OCI-LY1 (cell line): ENCODE results near the gene ABCA7.
A peak's percentile ranks its signal among the peaks of the same experiment; 100 is the strongest.
"Not testable (repeated sequence)": the region's sequence is repeated elsewhere in the genome, so short reads cannot be mapped to it uniquely, and the experiment has no call there.

Source experiments
- H2AFZ ChIP-seq: fragments of 200-600 bp; sonication (generic), shearing (Covaris generic); 2 replicates; pipeline ENCODE4 v1.6.0; 2014; ENCODE audit warnings: antibody characterized with exemption, mild to moderate bottlenecking, low read length
- H3F3A ChIP-seq: fragments of 200-600 bp; sonication (generic), shearing (Covaris generic); 2 replicates; pipeline ENCODE4 v1.6.0; 2014; ENCODE audit warnings: mild to moderate bottlenecking, antibody characterized with exemption, low read length, moderate library complexity; ENCODE audit not compliant: insufficient read depth
- H3K27ac ChIP-seq: fragments of 200-600 bp; sonication (generic); 2 replicates; pipeline ENCODE4 v1.5.1; 2014; ENCODE audit warnings: low read length, mixed run types, mild to moderate bottlenecking, low read depth; ENCODE audit not compliant: poor library complexity, severe bottlenecking
- H3K27me3 ChIP-seq: fragments of 200-600 bp; sonication (generic); 2 replicates; pipeline ENCODE4 v1.6.0; 2014; ENCODE audit warnings: antibody characterized with exemption, mild to moderate bottlenecking, low read length, moderate library complexity; ENCODE audit not compliant: insufficient read depth
- H3K36me3 ChIP-seq: fragments of 200-600 bp; sonication (generic); 2 replicates; pipeline ENCODE4 v1.6.1; 2014; ENCODE audit warnings: mild to moderate bottlenecking, antibody characterized with exemption, low read length, moderate library complexity, mixed read lengths; ENCODE audit not compliant: insufficient read depth
- H3K4me1 ChIP-seq: fragments of 200-600 bp; sonication (generic); 2 replicates; pipeline ENCODE4 v1.5.1; 2014; ENCODE audit warnings: mild to moderate bottlenecking, low read length, moderate library complexity; ENCODE audit not compliant: insufficient read depth, severe bottlenecking
- H3K4me2 ChIP-seq: fragments of 200-600 bp; sonication (generic), shearing (Covaris generic); 2 replicates; pipeline ENCODE4 v1.6.1; 2014; ENCODE audit warnings: low read length
- H3K4me3 ChIP-seq: fragments of 200-600 bp; sonication (generic); 2 replicates; pipeline ENCODE4 v1.5.1; 2014; ENCODE audit warnings: low read length, low read depth, mild to moderate bottlenecking, mixed read lengths; ENCODE audit not compliant: poor library complexity, severe bottlenecking
- H3K79me2 ChIP-seq: fragments of 200-600 bp; shearing (Covaris generic); 2 replicates; pipeline ENCODE4 v1.6.1; 2016; ENCODE audit warnings: mixed run types, low read length, mixed read lengths; ENCODE audit not compliant: insufficient read depth
- H3K9ac ChIP-seq: fragments of 200-600 bp; sonication (generic), shearing (Covaris generic); 2 replicates; pipeline ENCODE4 v1.6.1; 2014; ENCODE audit warnings: mild to moderate bottlenecking, low read length, mixed read lengths
- H3K9me2 ChIP-seq: fragments of 200-600 bp; sonication (generic), shearing (Covaris generic); 2 replicates; pipeline ENCODE4 v1.6.1; 2014; ENCODE audit warnings: low read depth, mild to moderate bottlenecking, low read length, mixed read lengths
- H3K9me3 ChIP-seq: fragments of 200-600 bp; shearing (Covaris generic); 2 replicates; pipeline ENCODE4 v1.6.1; 2014; ENCODE audit warnings: low read length, mixed read lengths
- H4K20me1 ChIP-seq: fragments of 200-600 bp; sonication (generic), shearing (Covaris generic); 2 replicates; pipeline ENCODE4 v1.6.0; 2016; ENCODE audit warnings: mild to moderate bottlenecking, low read length; ENCODE audit not compliant: insufficient read depth
- CTCF ChIP-seq: fragments of 200-600 bp; sonication (generic), shearing (Covaris generic); IDR thresholded peaks from 2 replicates; pipeline ENCODE4 v1.5.1; 2017; ENCODE audit warnings: mild to moderate bottlenecking, antibody characterized with exemption, low read length, moderate library complexity, mixed read lengths
- EZH2 ChIP-seq: fragments of 200-600 bp; sonication (generic), shearing (Covaris generic); IDR thresholded peaks from 2 replicates; pipeline ENCODE4 v1.8.0; 2017; ENCODE audit warnings: borderline replicate concordance, mixed run types, mild to moderate bottlenecking, antibody characterized with exemption, low read length, moderate library complexity, mixed read lengths

The ABCA7 gene

GRCh38 chr19:1019980-1020867 lies 19.7 kb upstream of the ABCA7 start:
- peak overlapping the region; percentile 99 for H3K4me3 ChIP-seq
- no peak overlapping the region for H2AFZ ChIP-seq
- peaks cover 5% of the 10 kb centered on the region for H3F3A ChIP-seq
- peaks cover 7% of the 10 kb centered on the region; the same call in 1 of the 2 replicates for H3K36me3 ChIP-seq
- H3K27me3 ChIP-seq: no peaks in the 10 kb centered on the region
- H3K4me2 ChIP-seq: peak overlapping the region; percentile 99
- peak overlapping the region; percentile 99 for H3K9ac ChIP-seq
- H3K9me2 ChIP-seq: no peaks in the 10 kb centered on the region
- no peaks in the 10 kb centered on the region for H3K9me3 ChIP-seq
- H4K20me1 ChIP-seq: no peaks in the 10 kb centered on the region
- H3K79me2 ChIP-seq: peaks cover 51% of the 10 kb centered on the region
- peak overlapping the region; percentile 75 for H3K27ac ChIP-seq
- H3K4me1 ChIP-seq: peaks cover 61% of the 10 kb centered on the region
- TF ChIP-seq CTCF (no peak), EZH2 (no peak)

- Histone ChIP-seq H3K4me2 (peak within 1 kb of the TSS; percentile 99), H3K27ac (peak within 1 kb of the TSS; percentile 86), H4K20me1 (no peaks in the 10 kb centered on the region), H3K79me2 (peaks cover 44% of the 10 kb centered on the region), H3K9ac (peak within 1 kb of the TSS; percentile 99), H3K4me1 (peaks cover 56% of the 10 kb centered on the region), H3F3A (peaks cover 5% of the 10 kb centered on the region), H2AFZ (no peak within 1 kb of the TSS), H3K36me3 (peaks cover 3% of the 10 kb centered on the region; the same call in 1 of the 2 replicates), H3K27me3 (no peaks in the 10 kb centered on the region), H3K9me3 (no peaks in the 10 kb centered on the region), H3K4me3 (peak within 1 kb of the TSS; percentile 99), H3K9me2 (no peaks in the 10 kb centered on the region)
- TF ChIP-seq EZH2 (no peak), CTCF (no peak)
Measured at GRCh38 chr19:1020868-1021425, 19.0 kb upstream of the ABCA7 start, which contains the start of gene TMEM259. Gene TMEM259, minus strand, starts transcription at chr19:1021123. Its CDS starts 127 bp downstream, at chr19:1020996.

GRCh38 chr19:1023883-1024188 lies 16.1 kb upstream of the ABCA7 start:
- H3K27me3 ChIP-seq, H2AFZ ChIP-seq, H3K9me2 ChIP-seq, H3K4me3 ChIP-seq, H3K9me3 ChIP-seq, H4K20me1 ChIP-seq, H3K36me3 ChIP-seq, H3K4me2 ChIP-seq, H3K9ac ChIP-seq, H3F3A ChIP-seq: not testable (repeated sequence)
- H3K27ac ChIP-seq: peak overlapping the region; percentile 1
- peaks cover 37% of the 10 kb centered on the region for H3K4me1 ChIP-seq
- peaks cover 27% of the 10 kb centered on the region for H3K79me2 ChIP-seq

GRCh38 chr19:1025080-1025479 lies 14.8 kb upstream of the ABCA7 start:
- not testable (repeated sequence) for H3F3A ChIP-seq, H3K27ac ChIP-seq
- peaks cover 37% of the 10 kb centered on the region for H3K4me1 ChIP-seq

More at GRCh38 chr19:1025080-1025479, 14.8 kb upstream of the ABCA7 start:
- not testable (repeated sequence) for H4K20me1 ChIP-seq, H2AFZ ChIP-seq, H3K4me3 ChIP-seq, H3K4me2 ChIP-seq, H3K9ac ChIP-seq, H3K9me2 ChIP-seq, H3K27me3 ChIP-seq, H3K9me3 ChIP-seq
- Histone ChIP-seq H3K36me3 (peaks cover 10% of the 10 kb centered on the region; the same call in 1 of the 2 replicates), H3K79me2 (peaks cover 15% of the 10 kb centered on the region)
